GM19193 (cell line): ENCODE results near the gene HAVCR1.

ENCODE experiments used
- POLR2A ChIP-seq: IDR thresholded peaks from 4 replicates; pipeline ENCODE4 v1.6.1; 2011; ENCODE audit not compliant: insufficient read depth, insufficient read length; ENCODE audit errors: extremely low read depth

HAVCR1 gene

GRCh38 chr5:157025093-157025698 is 33.7 kb downstream of the HAVCR1 start:
- no peak for TF ChIP-seq POLR2A

- TF ChIP-seq POLR2A: no peak
These were observed 34.5 kb downstream of the HAVCR1 start for GRCh38 chr5:157024208-157024959.

- no peak for TF ChIP-seq POLR2A
These were observed 36.9 kb downstream of the HAVCR1 start for GRCh38 chr5:157022024-157022423.

GRCh38 chr5:157020511-157021222 is 38.2 kb downstream of the HAVCR1 start:
- TF ChIP-seq POLR2A: no peak

- TF ChIP-seq POLR2A: no peak
These were observed 38.9 kb downstream of the HAVCR1 start for GRCh38 chr5:157020002-157020401.

GRCh38 chr5:157006262-157006661 is 52.7 kb downstream of the HAVCR1 start:
- TF ChIP-seq POLR2A: no peak

- no peak for TF ChIP-seq POLR2A
These were observed 53.9 kb downstream of the HAVCR1 start for GRCh38 chr5:157004893-157005551.

- no peak for TF ChIP-seq POLR2A
These were observed 67.2 kb downstream of the HAVCR1 start for GRCh38 chr5:156991714-156992113.

- TF ChIP-seq POLR2A: no peak
These were observed 74.9 kb downstream of the HAVCR1 start for GRCh38 chr5:156984064-156984463.

GRCh38 chr5:156981481-156981880 is 77.4 kb downstream of the HAVCR1 start:
- no peak for TF ChIP-seq POLR2A
